ENCODE results near the gene OR2B2. TPM values are rescaled to one million over a fixed set of nuclear protein-coding genes. Genes with fewer than 3 reads are reported as not detected.

Gene OR2B2
- not detected in 5 replicates for total RNA-seq (2022; extraction: Qiagen RNA extraction)

GRCh38 chr6:27911956-27912446 is at the start of gene OR2B2:
OR2B2 (minus strand) TSS chr6:27912396; CDS start chr6:27912319, 77 bp downstream.

GRCh38 chr6:27956941-27957340 is 44.7 kb upstream of the OR2B2 start, which contains the start of gene OR2B6:
OR2B6 (plus strand) TSS chr6:27957241; CDS start chr6:27957241, 0 bp downstream.

Other genes starting within 250 kb of the OR2B2 start
- gene OR2B6, start 44.8 kb upstream of the OR2B2 start, total RNA-seq (2022; extraction: Qiagen RNA extraction): 0.17 to 0.30 TPM in 2 of 5 replicates, not detected in the others
- 0.58 to 1.2 TPM (median 0.74 TPM) in 5 replicates for gene ZNF165, start 168.2 kb upstream of the OR2B2 start, total RNA-seq (2022; extraction: Qiagen RNA extraction)
- 3.5 to 5.3 TPM (median 4.4 TPM) in 5 replicates for gene ZSCAN16, start 212.2 kb upstream of the OR2B2 start, total RNA-seq (2022; extraction: Qiagen RNA extraction)
- gene ZKSCAN8, start 229.5 kb upstream of the OR2B2 start, total RNA-seq (2022; extraction: Qiagen RNA extraction): 3.4 to 5.8 TPM (median 5.1 TPM) in 5 replicates

Data from A549 treated with Mapracorat at 1 μM for 4 hours (cell line).